Activated CD8-positive, alpha-beta memory T cell treated with anti-CD3 and anti-CD28 coated beads, Interleukin-2, amount 50 U/mL, for 24 hours (primary cell): ENCODE measurements around the gene HYAL1.

Experiments
- DNase-seq: peaks from one replicate; pipeline ENCODE4 v3.0.0-alpha.2; 2020; ENCODE audit errors: extremely low read depth

The HYAL1 gene

GRCh38 chr3:50260027-50260941, 43.1 kb downstream of the HYAL1 start:
- no peak for DNase-seq

GRCh38 chr3:50259432-50260026, 43.8 kb downstream of the HYAL1 start:
- DNase-seq = no peak

GRCh38 chr3:50258979-50259378, 44.4 kb downstream of the HYAL1 start:
- no peak for DNase-seq

GRCh38 chr3:50258029-50258680, 45.2 kb downstream of the HYAL1 start:
- DNase-seq = no peak

GRCh38 chr3:50256978-50257890, 46.1 kb downstream of the HYAL1 start:
- no peak for DNase-seq

GRCh38 chr3:50255251-50255615, 48.1 kb downstream of the HYAL1 start:
- DNase-seq = no peak

GRCh38 chr3:50254577-50255250, 48.7 kb downstream of the HYAL1 start:
- no peak for DNase-seq

GRCh38 chr3:50251220-50251619, 52.2 kb downstream of the HYAL1 start:
- no peak for DNase-seq

GRCh38 chr3:50250514-50250913, 52.9 kb downstream of the HYAL1 start:
- no peak for DNase-seq
